Measurements from ENCODE around the gene NAA80.

GRCh38 chr3:50258029-50258680 lies 41.0 kb downstream of the NAA80 start:
- TF ChIP-seq CTCF (conservative IDR thresholded peaks at IDR 0.05), result no peak
- no peak for TF ChIP-seq EZH2 (IDR thresholded peaks at IDR 0.05; ENCODE audit: low read depth)

Measured in PC-9 (cell line).